Hematopoietic multipotent progenitor cell (in vitro differentiated cells): Measurements from ENCODE around the gene HPRT1. TPM values are rescaled to one million over a fixed set of nuclear protein-coding genes. Genes with fewer than 3 reads are reported as not detected.

ENCODE experiments used
- DNase-seq, 3 donors: peaks; one replicate each; pipeline ENCODE4 v3.0.0-alpha.2; 2011 to 2015; ENCODE audit warnings: low read depth in 2 of 3, low spot score in 2 of 3
- small RNA-seq: library from RNA; depleted of rRNA; stranded (forward); fragments of <200 nt; gene quantifications from one replicate; pipeline ENCODE3, GENCODE V24; 2012
- total RNA-seq: library from RNA; depleted of rRNA; stranded (reverse); fragments of >200 nt; gene quantifications from one replicate; pipeline ENCODE4 v1.2.3, GENCODE V29; 2012

Gene HPRT1
- total RNA-seq, 1 donor: 10.2 TPM

GRCh38 chrX:134541906-134542305, 81.9 kb downstream of the HPRT1 start:
- no peak for DNase-seq

- DNase-seq: peak in 1 of 3 donors; percentile 29
Observed at GRCh38 chrX:134542485-134542884, 82.5 kb downstream of the HPRT1 start.

- no peak for DNase-seq
Observed at GRCh38 chrX:134543288-134543687, 83.3 kb downstream of the HPRT1 start.

- DNase-seq: no peak
Observed at GRCh38 chrX:134544135-134544512, 84.2 kb downstream of the HPRT1 start.

GRCh38 chrX:134544513-134545151, 84.7 kb downstream of the HPRT1 start:
- DNase-seq: no peak

- DNase-seq: no peak
Observed at GRCh38 chrX:134545510-134545909, 85.5 kb downstream of the HPRT1 start.

GRCh38 chrX:134546187-134546586, 86.2 kb downstream of the HPRT1 start:
- DNase-seq: no peak

GRCh38 chrX:134547047-134547679, 87.2 kb downstream of the HPRT1 start:
- no peak for DNase-seq

- peak in 1 of 3 donors; percentile 40 for DNase-seq
Observed at GRCh38 chrX:134548257-134549201, 88.6 kb downstream of the HPRT1 start.

Small RNA genes within 50 kb of the gene (small RNA-seq; reads per million reads assigned to genes)
- gene AC004383.1 (not detected), gene MIR450A1 (8.3 reads per million, percentile 91 among the genes with 10 or more reads in this experiment), gene MIR450A2 (3.4 reads per million, percentile 82 among the genes with 10 or more reads in this experiment), gene MIR450B (1.6 reads per million, percentile 57 among the genes with 10 or more reads in this experiment), gene MIR503 (107 reads per million, percentile 97 among the genes with 10 or more reads in this experiment), gene MIR542 (21.1 reads per million, percentile 94 among the genes with 10 or more reads in this experiment)

Other genes with a start within 250 kb of the HPRT1 start
- not detected for gene CCDC160, start 223.0 kb upstream of the HPRT1 start, total RNA-seq
- gene PHF6, start 86.9 kb upstream of the HPRT1 start, total RNA-seq: 12.4 TPM
- gene PLAC1, start 198.3 kb downstream of the HPRT1 start, total RNA-seq: 0.27 TPM